ENCODE measurements around the gene HELB.

The HELB gene

DNA sequence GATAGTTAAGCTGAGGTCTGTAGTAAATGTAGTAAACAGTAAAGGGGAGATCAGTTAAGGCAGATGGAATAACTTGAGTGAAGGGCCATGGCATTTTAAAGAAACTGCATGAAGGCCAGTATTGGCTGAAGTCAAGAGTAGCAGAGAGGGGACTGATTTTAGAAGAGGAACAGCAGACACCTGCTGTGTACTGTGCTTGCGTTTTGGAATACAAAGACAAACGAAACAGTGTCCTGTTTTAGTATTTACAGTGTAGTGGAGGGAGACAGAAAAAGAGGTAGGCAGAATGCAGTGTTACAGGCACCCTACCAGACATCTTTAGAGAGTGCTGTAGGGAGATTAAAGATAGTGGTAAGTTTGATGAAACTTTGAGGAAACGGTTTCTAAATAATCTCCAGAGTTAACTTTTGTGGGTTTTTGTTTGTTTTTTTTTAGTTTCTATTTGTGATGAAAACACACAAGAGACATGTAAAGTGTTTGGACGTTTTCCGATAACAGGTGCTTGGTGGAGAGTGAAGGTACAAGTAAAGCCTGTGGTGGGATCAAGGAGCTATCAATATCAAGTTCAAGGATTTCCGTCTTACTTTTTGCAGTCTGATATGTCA, 2.1 kb downstream of the HELB start:
- no peak for DNase-seq

DNA sequence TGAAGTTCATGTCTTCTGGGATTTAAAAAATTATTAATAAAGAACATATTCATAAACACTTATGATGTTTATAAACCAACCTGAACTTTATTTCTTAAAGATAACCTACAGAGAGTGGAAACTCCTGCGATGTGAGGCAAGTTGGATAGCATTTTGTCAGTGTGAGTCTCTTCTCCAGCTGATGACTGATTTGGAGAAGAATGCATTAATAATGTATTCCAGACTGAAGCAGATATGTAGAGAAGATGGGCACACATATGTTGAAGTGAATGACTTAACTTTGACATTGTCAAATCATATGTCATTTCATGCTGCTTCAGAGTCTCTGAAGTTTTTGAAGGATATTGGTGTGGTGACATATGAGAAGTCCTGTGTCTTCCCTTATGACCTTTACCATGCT, 7.3 kb downstream of the HELB start:
- DNase-seq, result no peak

DNA sequence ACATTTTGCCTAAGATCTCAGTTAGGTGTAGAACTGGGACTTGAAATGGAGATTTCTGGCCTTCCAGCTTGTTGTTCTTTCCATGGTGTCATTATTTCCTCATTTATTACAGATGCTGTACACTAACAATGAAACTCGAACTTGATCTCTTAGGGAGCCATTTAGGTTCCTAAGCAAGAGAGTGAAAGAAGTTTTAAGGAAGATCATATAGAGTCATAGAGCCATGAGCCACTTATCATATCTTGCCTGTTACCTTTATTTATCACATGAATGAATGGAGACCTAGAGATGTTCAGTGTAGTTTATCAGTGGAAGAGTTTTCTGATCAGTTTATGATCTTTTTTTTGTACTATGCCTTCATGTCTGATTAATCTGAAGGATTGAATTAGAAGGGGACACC, 9.9 kb downstream of the HELB start:
- no peak for DNase-seq

DNA sequence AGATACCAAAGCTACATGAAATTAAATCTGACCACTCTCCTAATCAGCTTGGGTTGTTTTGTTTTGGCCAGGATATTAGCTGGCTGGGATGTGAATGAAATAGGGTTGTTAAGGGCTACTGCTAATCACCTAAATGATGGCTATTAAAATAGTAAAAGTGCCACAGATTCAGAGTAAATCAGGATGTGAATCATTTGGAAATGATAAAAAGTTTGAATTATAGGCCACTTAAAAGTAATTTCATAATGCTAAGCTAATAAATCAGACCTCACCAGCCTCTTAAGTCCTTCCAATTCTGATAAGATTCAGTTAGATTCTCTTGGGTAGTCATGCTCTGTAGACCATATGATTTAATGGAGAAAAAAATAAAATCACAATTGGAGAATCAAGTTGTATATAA, 12.0 kb downstream of the HELB start:
- DNase-seq, result no peak

DNA sequence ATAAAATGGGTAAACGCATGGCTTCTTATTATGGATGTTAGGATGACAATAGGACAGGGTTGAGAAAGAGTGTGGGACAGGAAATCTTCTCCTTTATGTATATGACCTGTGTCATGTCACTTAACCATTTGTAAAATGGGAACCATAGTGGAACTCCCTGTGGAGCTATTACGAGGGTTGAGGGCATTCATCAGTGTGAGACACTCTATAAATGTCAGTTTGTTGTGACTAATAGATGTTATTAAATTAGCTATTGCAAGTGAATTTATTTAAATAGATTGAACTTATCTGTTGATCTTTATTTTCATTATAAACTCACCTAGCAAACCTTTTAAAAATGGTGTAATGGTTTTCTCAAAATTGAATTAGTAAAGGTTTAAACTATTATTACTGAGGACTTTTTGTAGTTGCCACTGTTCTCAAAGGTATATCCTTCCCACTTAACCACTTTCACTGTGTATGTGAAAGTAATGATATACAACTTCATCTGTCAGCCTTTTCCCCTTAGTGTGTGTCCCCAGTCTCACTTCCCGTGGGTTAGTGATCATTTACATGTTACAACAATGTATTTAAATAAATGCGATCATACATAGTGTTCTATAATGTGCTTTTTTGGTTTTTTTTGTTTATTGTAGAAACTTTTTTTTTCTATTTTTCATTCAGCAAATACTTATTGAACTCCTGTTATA, 17.1 kb downstream of the HELB start:
- DNase-seq, result no peak

DNA sequence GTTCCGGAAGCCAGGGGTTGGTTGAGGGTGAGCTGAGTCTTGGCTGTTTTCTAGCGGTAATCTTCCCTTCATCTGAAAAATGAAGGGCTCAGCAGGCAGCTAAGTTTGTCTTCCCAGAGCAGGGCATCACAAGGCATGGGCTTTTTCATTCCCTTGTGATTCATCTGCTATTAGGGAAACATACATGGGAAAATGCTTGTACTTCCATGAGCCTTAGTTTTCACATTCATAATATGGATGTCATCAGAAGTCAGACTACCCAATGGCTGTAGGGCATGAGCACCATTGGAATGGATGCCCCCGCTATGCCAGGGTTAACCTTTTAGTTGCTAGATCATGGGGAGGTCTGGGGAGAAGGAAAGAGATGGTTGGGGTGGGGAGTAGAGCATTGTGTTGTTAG, 18.7 kb downstream of the HELB start:
- DNase-seq, result no peak

DNA sequence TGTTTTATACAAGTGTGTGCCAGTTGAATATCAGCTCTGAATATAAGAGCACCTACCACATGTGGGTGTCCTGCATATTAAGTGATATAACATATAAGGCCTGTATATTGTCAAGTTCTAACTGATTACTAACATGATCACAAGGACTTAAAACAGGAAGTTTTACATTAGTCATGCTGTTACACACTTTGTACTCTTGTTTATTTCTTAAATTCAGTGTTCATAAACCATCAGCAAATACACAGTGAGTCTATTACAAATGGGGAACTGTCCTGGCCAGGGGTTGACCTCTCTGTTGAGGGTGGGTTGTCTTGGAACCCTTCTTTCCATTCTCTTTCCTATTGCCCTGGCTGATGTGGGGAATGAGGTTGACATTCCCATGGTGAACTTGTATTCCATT, 19.1 kb downstream of the HELB start:
- no peak for DNase-seq

DNA sequence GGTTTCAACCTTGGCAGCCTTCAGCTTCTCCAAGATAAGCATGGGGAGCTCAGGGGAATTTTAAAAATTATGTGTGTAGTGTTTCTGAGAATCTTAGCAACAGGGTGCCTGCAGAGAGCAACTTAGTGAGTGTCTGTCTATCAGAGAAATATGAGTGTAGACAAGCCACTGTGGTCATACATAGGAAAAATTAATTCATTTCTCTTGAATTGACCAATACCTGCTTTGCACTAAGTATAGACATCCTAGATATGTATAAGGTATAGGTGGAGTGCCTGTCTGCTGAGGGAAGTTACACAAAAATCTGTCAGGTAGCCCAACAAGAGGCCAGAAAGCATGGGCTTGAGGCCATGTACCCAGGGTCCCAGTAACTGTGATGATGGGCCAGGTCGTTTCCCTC, 20.7 kb downstream of the HELB start:
- DNase-seq, result no peak

DNA sequence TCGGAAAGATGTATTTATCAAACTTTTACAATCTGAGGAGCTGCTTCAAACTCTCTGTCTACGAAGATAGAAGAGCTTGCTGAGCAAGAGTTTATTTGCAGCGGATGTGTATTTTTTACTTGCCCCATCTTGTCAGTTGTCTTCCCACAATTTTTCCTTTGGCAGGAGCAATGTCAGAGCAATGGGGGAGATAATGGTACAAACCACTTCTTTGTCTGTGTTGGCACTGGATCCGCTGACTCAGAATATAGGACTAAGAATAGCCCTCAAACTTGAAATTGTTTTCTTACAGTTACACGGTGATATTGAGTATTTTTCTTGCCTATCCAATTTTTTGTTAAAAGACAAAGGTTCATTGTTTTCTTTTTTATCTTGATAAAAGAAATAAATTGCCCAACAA, 27.6 kb downstream of the HELB start:
- DNase-seq, result no peak

DNA sequence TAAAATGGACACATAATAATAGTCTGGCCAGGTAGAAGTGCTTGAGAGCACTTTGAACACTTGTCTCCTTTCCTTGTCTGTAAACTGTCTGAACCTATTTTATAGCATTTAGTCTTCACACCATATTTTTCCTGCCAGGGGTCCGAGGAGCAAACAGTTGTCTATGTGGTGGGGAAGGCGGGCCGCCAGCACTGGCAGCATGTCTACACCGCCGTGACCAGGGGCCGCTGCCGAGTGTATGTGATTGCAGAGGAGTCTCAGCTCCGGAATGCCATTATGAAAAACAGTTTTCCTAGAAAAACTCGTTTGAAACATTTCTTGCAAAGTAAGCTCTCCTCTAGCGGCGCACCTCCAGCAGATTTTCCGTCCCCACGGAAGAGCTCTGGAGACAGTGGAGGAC, 28.7 kb downstream of the HELB start:
- DNase-seq, result no peak

DNA sequence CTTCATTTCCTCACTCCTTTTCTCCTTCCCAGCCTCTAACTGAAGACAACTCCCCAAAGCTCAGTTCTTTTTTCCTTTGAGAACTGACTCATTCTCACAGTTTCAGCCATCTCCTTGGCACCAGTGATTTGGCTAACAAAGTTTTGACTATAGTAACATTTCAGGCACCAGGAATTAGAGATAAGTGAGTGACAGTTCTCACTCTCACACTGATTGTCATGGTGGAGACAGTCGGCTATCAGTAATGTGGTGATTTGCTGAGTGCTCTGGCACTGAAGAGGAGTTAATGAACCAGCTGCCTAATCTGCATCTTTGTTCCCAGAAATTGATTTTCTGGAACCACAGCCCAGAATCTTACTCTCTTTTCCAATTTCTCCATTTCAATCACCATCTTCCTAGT, 29.5 kb downstream of the HELB start:
- DNase-seq, result no peak

DNA sequence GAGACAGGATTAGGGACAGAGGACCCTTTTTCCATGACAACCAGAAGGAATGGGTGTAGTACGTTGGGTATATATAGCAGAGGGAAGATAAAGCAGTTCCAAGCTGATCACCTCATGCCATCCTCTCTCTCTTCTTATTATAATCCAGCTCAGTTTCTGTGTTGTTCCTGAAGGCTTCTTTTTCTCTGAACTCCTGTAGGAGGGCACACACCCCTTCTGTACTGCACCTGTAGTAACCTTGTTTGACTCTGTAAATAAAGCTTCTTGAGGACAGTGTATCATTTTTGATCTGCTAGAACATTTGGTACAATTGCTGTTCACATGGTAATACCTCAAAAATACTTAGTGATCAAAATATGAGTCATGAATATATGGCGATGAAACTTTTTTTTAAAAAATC, 33.5 kb downstream of the HELB start:
- no peak for DNase-seq

DNA sequence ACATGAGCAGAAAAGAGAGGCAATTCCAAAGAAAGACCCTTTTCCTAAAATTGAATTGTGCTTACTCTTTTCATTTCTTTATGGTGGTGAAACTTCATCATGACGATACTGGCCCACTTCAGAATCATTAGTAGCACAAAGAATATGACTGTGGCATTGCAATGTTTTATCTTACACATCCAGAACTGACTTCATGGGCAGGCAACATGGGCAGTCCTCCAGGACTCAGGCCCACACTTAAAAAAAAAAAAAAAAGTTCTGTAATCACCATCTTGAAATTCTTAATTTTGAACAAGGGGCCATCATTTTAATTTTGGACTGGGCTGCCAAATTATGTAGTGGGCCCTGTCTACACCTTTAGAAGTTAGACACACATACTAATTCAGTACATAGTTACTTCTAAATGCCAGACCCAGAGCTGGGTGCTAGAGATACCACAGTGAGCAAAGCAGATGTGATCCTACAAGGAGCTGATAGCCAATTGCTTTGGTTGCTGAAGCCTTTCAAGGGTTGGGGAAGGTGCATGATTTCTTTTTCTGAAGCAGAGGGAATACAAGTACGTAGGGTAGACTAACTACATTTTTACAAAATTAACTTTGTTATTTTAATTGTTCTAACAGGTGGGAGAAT, 35.2 kb downstream of the HELB start:
- no peak for DNase-seq

DNA sequence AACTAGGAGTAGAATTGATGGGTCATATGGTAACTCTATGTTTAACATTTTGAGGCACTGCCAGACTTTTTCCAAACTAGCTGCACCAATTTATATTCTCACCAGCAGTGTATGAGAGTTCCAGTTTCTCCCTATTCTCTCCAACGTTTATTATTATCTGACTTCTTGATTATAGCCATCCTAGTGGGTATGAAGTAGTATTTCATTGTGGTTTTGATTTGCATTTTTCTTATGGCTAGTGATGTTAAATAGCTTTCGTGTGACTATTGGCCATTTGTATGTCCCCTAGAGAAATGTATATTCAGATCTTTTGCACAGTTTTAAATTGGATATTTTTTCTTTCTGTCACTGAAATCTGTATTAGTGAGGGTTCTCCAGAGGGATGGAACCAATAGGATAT, 37.8 kb downstream of the HELB start:
- no peak for DNase-seq

DNA sequence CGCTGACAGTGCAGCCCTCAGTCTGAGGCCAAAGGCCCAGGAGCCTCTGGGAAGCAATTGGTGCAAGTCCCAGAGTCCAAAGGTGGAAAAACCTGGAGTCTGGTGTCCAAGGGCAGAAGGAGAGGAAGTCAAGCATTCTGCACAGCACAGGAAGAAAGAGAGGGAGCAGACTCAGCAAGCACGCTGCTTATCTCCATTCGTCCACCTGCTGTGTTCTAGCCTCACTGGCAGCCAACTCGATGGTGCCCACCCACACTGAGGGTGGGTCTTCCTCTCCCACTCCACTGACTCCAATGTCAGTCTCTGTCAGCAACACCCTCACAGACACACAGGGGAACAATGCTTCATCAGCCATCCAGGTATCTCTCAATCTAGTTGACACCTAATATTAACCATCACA, 38.8 kb downstream of the HELB start:
- no peak for DNase-seq

DNA sequence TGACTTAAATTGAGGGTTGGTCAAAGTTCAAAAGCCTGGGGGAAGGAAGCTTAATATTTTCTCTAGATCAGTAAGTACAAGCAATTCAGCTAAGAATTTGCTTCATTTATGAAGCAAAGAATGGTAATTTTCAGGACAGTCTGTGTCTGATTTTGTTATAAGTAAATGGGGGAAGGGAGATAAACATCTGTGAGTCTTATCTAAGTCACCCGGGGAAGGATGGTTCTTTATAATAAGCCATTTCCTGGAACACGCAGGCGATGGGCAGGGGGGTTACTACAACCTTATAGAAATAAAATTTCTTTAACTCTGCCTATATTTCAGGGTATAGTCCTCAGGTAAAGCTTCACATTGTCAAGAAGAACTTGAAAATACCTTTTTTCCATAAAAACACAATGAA, 42.9 kb downstream of the HELB start:
- no peak for DNase-seq

DNA sequence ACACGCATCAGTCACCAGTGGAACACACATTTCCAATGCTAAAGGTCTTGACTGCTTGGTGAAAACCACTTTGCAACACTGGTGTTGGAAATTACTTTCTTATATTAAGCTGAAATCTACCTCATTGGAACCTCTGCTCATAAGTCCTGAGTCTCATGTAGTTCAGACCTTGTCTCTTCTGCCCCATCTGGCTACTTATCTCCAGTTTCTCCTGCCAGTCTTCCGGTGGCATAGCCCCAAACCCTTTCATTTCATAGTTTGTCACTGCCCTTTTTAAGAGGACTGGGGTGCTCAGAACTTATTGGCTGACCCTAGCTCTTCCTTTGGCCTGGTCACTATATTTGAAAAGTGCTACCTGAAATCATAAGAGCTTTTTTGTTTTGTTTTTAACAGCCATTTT, 43.7 kb downstream of the HELB start:
- no peak for DNase-seq

DNA sequence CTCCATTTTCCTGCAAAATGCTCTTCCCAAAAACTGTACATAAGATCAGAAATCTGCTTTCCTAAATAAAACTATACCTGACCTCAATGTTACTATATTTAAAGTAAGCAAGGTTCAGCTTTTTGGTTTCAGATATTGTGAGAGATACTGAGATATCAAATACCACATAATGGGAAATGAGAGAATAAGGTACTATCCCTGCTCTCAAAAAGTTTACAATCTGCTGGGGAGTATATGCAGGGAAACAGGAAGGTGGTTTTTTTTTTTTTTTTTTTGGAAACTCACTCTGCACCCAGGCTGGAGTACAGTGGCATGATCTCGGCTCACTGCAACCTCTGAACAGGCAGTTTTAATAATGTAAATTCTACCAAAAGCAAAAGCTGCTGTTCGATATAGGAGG, 49.0 kb downstream of the HELB start:
- DNase-seq, result no peak

DNA sequence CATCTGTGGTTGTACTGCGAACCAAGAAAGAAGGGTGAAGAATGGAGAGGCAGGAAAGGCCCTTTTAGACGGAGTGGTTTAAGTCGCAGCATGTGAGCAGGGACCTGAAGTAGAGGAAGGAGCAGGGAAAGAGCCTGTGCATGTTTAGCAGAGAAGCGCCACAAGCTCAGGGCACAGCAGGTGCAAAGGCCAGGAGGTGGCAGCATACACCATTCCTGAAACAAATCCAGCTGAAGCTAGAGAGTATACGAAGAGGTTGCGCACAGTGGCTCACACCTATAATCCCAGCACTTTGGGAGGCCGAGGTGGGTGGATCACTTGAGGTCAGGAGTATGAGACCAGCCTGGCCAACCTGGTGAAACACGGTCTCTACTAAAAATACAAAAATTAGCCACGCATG, 49.9 kb downstream of the HELB start:
- DNase-seq, result peak; percentile 33

DNA sequence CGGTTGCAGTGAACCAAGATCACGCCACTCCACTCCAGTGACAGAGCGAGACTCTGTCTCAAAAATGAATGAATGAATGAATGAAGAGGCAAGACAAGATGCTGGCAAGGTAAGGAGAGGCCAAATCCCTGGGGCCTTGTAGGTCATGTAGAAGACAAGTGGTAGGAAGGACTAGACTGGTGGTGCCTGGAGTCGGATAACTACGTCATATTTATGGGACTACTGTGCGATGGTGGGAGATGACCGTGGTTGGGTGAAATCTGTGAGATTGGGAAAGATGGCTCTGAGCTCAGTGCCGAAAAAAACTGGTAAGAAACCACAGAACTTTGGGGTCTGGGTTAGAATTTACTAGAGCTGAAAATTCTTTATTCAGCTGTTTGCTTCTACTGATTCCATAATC, 50.6 kb downstream of the HELB start:
- DNase-seq, result no peak

DNA sequence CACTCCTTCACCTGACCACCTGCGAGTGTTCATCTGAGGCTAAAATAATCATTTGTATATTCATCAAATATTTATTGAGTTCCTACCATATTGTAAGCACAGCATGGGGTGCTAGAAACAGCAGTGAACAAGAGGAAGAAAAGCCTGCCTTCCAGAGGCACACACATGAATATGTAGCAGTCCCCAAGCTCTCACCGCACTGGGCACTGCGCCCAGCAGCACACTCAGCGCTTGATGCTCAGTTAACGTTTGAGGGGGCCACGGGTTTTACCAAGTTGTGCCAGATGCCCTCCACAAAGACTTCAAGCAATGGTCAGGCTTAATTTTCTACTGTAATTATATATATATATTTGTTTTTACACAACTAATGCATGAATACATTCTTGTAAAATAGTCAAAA, 52.0 kb downstream of the HELB start:
- DNase-seq, result no peak

DNA sequence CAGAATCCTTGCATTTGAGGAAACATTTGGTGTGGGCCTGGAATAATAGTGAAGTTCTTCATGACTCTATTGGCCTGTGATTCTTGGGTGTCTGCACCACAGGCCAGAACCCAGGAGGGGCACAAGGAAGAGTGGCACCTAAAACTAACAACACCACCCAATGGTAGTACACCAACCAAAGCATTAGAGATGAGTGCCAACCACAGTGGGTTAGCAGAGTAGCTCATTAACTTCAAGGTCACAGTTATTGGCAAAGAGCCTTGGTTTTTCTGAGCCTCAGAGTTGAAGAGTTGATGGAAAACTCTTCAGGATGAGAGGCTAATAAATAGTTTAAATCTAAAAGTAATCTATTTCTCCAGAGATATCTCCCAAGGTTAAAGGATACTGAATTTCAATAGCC, 57.0 kb downstream of the HELB start:
- no peak for DNase-seq

DNA sequence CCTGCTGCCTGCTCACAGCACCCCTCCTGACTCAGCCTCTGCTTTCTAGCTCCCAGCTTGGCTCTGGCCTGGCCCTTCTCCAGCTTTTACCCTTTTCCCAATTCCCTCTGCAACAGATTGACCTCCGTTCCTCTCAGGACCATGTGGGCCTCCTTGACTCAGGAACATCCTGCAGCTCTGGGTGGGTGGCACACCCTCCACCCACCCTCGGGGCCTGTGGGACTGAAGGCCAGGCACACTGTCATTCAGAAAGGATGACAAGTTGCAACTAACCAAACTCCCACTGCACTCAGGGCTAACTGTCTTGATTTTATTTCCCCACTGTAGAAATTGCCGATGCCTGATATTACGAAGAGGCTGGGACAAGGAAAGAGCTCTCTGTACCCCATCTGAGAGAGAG, 59.4 kb downstream of the HELB start:
- DNase-seq, result no peak

DNA sequence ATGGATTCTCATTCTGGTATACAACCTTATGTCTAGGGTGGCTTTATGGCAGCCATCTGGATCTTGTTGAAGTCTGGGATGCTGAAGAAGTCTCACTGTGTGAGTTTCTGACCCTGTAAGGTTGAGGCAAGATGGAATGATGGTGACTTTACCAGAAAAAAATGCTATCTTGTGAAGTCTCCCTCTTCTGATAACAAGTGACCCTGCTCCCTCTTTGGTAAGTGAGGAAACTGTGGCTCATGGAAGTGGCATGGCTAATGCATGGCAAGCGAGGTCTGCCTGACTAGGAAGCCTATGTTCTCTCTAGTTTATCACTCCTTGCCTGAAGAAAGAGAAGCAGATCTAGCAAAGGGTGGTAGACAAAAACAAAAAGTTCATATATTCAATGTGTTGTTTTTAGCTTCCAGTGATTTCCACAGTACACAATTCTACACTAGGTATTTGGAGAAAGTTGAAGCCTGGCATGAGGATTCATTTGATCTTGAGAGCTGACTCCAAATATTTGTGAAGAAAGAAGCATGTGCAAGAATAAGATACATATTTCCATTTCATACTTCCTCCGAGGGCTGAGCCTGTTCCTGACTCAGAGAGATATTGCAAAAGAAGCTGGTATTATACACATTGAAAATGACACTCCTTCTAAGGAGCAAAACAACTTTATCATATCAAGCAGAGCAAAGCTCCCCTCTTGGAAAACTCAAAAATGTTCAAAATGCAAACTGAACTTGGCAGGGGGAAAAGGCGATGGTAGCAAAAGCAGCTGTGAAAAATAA, 63.6 kb downstream of the HELB start:
- no peak for DNase-seq
